Omental fat pad (tissue), 4 donors: Measurements from ENCODE around the gene KXD1. TPM values are rescaled to one million over a fixed set of nuclear protein-coding genes. Genes with fewer than 3 reads are reported as not detected.

Experiments
- ATAC-seq: fragments of 150-250 bp; one replicate; pipeline ENCODE4 v1.9.1; 2016; ENCODE audit warnings: mild to moderate bottlenecking, moderate library complexity; ENCODE audit not compliant: low FRiP score
- DNase-seq: peaks from one replicate; pipeline ENCODE4 v3.0.0-alpha.2; 2019; ENCODE audit warnings: low spot score
- CTCF ChIP-seq, 3 donors: fragments of 450-650 bp; IDR thresholded peaks; one replicate each; pipeline ENCODE4 v1.5.1; 2016 to 2017; ENCODE audit warnings: antibody characterized with exemption in 3 of 3, mild to moderate bottlenecking in 3 of 3, moderate library complexity in 2 of 3
- total RNA-seq, 4 donors: library from RNA; depleted of rRNA; stranded (reverse); fragments of >200 nt; gene quantifications; one replicate each; pipeline ENCODE4 v1.1.0, GENCODE V29; 2016

KXD1 gene
- total RNA-seq, 4 donors from 2014 or later: 96.9 to 140 (median 102) TPM

- DNase-seq (no peak), ATAC-seq (no peak)
- TF ChIP-seq CTCF (IDR thresholded peaks at IDR 0.05): no peak
These were observed 33.8 kb upstream of the KXD1 start for GRCh38 chr19:18523841-18524240.

DNA sequence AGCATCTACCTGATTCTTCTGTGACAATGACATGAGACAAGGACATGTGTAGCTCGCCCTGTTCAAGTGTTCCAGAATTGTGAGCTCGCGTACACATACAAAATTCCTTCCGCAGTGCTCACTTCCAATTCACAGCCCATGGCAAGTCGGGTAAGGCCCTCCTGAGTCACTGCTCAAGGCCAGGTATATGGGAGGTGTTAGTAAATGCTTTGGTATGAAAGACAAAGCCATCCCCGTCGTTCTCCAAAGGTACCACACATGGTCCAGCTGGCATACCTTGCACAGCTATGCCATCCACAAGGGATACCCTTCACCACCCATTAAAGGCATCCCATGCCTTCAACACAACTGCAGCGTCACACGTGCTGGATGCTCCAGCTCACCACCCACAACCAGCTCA, 31.4 kb upstream of the KXD1 start:
- no peak for ATAC-seq
- DNase-seq: no peak
- TF ChIP-seq CTCF (IDR thresholded peaks at IDR 0.05): no peak

DNA sequence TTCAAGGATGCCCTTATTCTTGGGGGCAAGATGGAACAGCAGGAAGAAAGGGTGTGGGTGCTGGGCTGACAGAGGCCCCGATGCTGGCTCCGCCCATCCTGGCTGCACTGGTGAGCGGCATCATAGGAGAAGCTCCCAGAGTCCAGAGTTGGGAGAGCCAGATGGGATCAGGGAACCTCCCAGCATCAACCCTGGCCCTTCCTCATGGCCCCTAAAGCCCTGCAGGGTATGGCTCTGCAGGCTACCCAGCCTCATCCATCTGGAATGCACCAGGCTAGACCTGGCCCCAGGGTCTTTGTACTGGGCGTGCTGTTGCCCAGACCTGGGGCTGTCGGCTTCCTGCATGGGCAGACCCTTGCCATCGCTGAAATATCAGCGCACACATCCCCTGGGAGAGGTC, 27.9 kb upstream of the KXD1 start:
- ATAC-seq (no peak), DNase-seq (no peak)
- no peak for TF ChIP-seq CTCF (IDR thresholded peaks at IDR 0.05)

- ATAC-seq (no peak), DNase-seq (no peak)
- TF ChIP-seq CTCF (IDR thresholded peaks at IDR 0.05): no peak
These were observed 26.2 kb upstream of the KXD1 start for GRCh38 chr19:18531485-18531884.

- DNase-seq (no peak), ATAC-seq (no peak)
- TF ChIP-seq CTCF (IDR thresholded peaks at IDR 0.05): no peak
These were observed 25.3 kb upstream of the KXD1 start for GRCh38 chr19:18532168-18532890.

DNA sequence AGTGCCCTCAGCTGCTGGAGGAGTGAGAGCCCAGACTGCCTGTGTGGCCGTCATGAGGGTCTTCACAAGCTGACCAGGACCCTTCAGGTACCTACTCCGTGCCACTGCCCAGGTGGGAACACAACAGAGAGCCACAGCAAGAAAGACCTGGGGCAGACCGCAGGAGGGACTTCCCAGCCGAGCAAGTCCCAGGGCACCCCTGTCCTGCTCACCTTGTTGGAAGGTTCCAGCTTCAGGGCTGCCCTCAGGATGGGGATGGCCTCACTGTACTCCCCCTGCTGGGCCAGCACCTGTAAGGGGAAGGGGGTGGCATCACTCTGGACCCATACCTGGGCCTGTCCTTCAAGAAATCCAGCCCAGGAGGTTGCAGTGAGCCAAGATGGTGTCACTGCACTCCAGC, 24.6 kb upstream of the KXD1 start:
- TF ChIP-seq CTCF (IDR thresholded peaks at IDR 0.05): no peak
- DNase-seq (no peak), ATAC-seq (no peak)

DNA sequence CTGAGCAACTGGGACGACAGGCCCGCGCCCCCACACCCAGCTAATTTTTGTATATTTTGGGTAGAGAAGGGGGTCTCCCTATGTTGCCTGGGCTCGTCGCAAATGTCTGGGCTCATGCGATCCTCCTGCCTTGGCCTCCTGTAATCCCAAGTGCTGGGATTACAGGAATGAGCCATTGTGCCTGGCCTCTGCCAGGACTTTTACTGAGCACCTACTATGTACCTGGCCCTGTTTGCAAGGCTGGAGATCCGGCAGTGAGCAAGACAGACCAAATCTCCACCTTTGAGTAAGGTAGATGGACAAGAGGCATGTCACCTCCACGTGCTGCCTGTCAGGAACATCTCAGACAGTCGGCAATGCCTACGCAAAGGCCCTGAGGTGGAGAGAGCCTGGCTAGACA, 21.2 kb upstream of the KXD1 start:
- ATAC-seq (no peak), DNase-seq (no peak)
- no peak for TF ChIP-seq CTCF (IDR thresholded peaks at IDR 0.05)
